ENCODE results near the gene BTNL8. TPM values are rescaled to one million over a fixed set of nuclear protein-coding genes. Genes with fewer than 3 reads are reported as not detected.
"Not testable (repeated sequence)": the region's sequence is repeated elsewhere in the genome, so short reads cannot be mapped to it uniquely, and the experiment has no call there.

BTNL8 gene
- polyA plus RNA-seq, 2 of the 4 experiments (the other 2 are of a cell fraction): not detected

GRCh38 chr5:180889381-180889780 lies 9.6 kb upstream of the BTNL8 start:
- ChIA-PET POLR2A (no interaction called here), CTCF (interaction anchor here (0.7 kb wide), 1 partner anchor 158 kb away, joined by 3 read pairs; no protein-coding TSS in a partner anchor)
- no peak overlapping the region for H3K4me2 ChIP-seq
- ATAC-seq (no peak), FAIRE-seq (no peak), DNase-seq (ENCODE audit: low read depth in 1 of 2, low spot score in 1 of 2) (no peak)
- no peak overlapping the region for H3K27ac ChIP-seq
- 40% methylated on average over 7 of the region's 7 CpGs for WGBS (ENCODE audit: missing lambda C conversion rate)
- TF ChIP-seq EP300 (IDR thresholded peaks at IDR 0.05): no peak
- no peak for TF ChIP-seq POLR2AphosphoS2 (conservative IDR thresholded peaks at IDR 0.05; ENCODE audit: low read length)
- no peak for TF ChIP-seq CEBPB (IDR thresholded peaks at IDR 0.05)
- TF ChIP-seq CBX2 (IDR thresholded peaks at IDR 0.05; ENCODE audit: borderline replicate concordance, low read depth): no peak
- TF ChIP-seq RCOR1 (IDR thresholded peaks at IDR 0.05; ENCODE audit: low read depth, low read length): no peak
- H3K9me3 ChIP-seq: peaks cover 6% of the 10 kb centered on the region; the same call in 2 of the 3 replicates
- H3K4me3 ChIP-seq: no peak overlapping the region
- H3K4me1 ChIP-seq: peaks cover 8% of the 10 kb centered on the region

DNA sequence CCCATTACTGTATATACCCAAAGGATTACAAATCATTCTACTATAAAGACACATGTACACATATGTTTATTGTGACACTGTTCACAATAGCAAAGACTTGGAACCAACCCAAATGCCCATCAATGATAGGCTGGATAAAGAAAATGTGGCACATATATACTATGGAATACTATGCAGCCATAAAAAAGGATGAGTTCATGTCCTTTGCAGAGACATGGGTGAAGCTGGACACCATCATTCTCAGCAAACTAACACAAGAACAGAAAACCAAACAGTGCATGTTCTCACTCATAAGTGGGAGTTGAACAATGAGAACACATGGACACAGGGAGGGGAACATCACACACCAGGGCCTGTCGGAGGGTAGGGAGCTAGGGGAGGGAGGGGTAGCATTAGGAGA lies 3.6 kb upstream of the BTNL8 start:
- FAIRE-seq, POLR2A ChIA-PET: not testable (repeated sequence)

GRCh38 chr5:180900178-180900577 lies 1.2 kb downstream of the BTNL8 start:
- H3K9me3 ChIP-seq: no peaks in the 10 kb centered on the region
- no peak overlapping the region for H3K27ac ChIP-seq
- ATAC-seq: no peak
- H3K4me3 ChIP-seq: no peak overlapping the region
- ChIA-PET POLR2A (no interaction called here), CTCF (interaction anchor here (1.0 to 1.6 kb wide), 2 partner anchors 9 to 31 kb away, joined by 3 to 4 read pairs; no protein-coding TSS in a partner anchor)
- WGBS (ENCODE audit: missing lambda C conversion rate): 44% methylated on average over 5 of the region's 5 CpGs
- TF ChIP-seq HOXA7 (CRISPR knock-in tag; IDR thresholded peaks at IDR 0.05) (no peak), TP53 (CRISPR knock-in tag; IDR thresholded peaks at IDR 0.05) (no peak), KDM1A (IDR thresholded peaks at IDR 0.05; ENCODE audit: low read depth) (no peak), HDAC2 (IDR thresholded peaks at IDR 0.05) (no peak), RARB (CRISPR knock-in tag; IDR thresholded peaks at IDR 0.05) (no peak), NPAS2 (CRISPR knock-in tag; IDR thresholded peaks at IDR 0.05; ENCODE audit: borderline replicate concordance) (no peak)
- FAIRE-seq: no peak
- no peak for DNase-seq (ENCODE audit: low read depth in 1 of 2, low spot score in 1 of 2)
- no peaks in the 10 kb centered on the region for H3K4me1 ChIP-seq
- H3K4me2 ChIP-seq: no peak overlapping the region

More for the DNA sequence above, 3.6 kb upstream of the BTNL8 start:
- H3K4me3 ChIP-seq; DNase-seq (ENCODE audit: low read depth in 1 of 2, low spot score in 1 of 2); H3K4me1 ChIP-seq; H3K4me2 ChIP-seq; CTCF ChIA-PET; ATAC-seq; H3K27ac ChIP-seq: not testable (repeated sequence)
- WGBS (ENCODE audit: missing lambda C conversion rate): 32% methylated on average over 1 of the region's 1 CpG
- peaks cover 14% of the 10 kb centered on the region; the same call in 2 of the 3 replicates for H3K9me3 ChIP-seq

GRCh38 chr5:180901319-180902009 lies 2.5 kb downstream of the BTNL8 start:
- no peak overlapping the region for H3K4me3 ChIP-seq
- H3K9me3 ChIP-seq: no peaks in the 10 kb centered on the region
- no peaks in the 10 kb centered on the region for H3K4me1 ChIP-seq
- CTCF ChIA-PET: no interaction called here
- no peak overlapping the region for H3K27ac ChIP-seq
- POLR2A ChIA-PET: no interaction called here
- no peak for ATAC-seq
- no peak for TF ChIP-seq ZSCAN20 (CRISPR knock-in tag; IDR thresholded peaks at IDR 0.05)
- no peak for TF ChIP-seq MYC (IDR thresholded peaks at IDR 0.05; ENCODE audit: borderline replicate concordance, low read length)
- no peak for TF ChIP-seq HDAC2 (IDR thresholded peaks at IDR 0.05)
- TF ChIP-seq RCOR1 (IDR thresholded peaks at IDR 0.05; ENCODE audit: low read depth, low read length): no peak
- no peak for TF ChIP-seq CBX2 (IDR thresholded peaks at IDR 0.05; ENCODE audit: borderline replicate concordance, low read depth)
- no peak for TF ChIP-seq JUN (IDR thresholded peaks at IDR 0.05)
- TF ChIP-seq POLR2AphosphoS2 (conservative IDR thresholded peaks at IDR 0.05; ENCODE audit: low read length): no peak
- no peak for TF ChIP-seq RAD21 (conservative IDR thresholded peaks at IDR 0.05 in 1 of 2, IDR thresholded peaks at IDR 0.05 in 1 of 2)
- no peak for TF ChIP-seq EHMT2 (IDR thresholded peaks at IDR 0.05; ENCODE audit: low read depth)
- TF ChIP-seq KDM1A (IDR thresholded peaks at IDR 0.05; ENCODE audit: low read depth): no peak
- no peak for TF ChIP-seq HEYL (CRISPR knock-in tag; IDR thresholded peaks at IDR 0.05)
- no peak for TF ChIP-seq POLR2A (IDR thresholded peaks at IDR 0.05; ENCODE audit: low read length)
- no peak for TF ChIP-seq ESRRA (IDR thresholded peaks at IDR 0.05; ENCODE audit: borderline replicate concordance, low read length)
- TF ChIP-seq KDM5A (IDR thresholded peaks at IDR 0.05): no peak
- TF ChIP-seq BHLHE40 (IDR thresholded peaks at IDR 0.05; ENCODE audit: low read depth, low read length): no peak
- no peak for TF ChIP-seq SREBF2 (IDR thresholded peaks at IDR 0.05)
- no peak for TF ChIP-seq ZFP36 (IDR thresholded peaks at IDR 0.05; ENCODE audit: borderline replicate concordance, partially characterized antibody)
- TF ChIP-seq PBX3 (IDR thresholded peaks at IDR 0.05): no peak
- no peak for TF ChIP-seq ZNF302 (CRISPR knock-in tag; IDR thresholded peaks at IDR 0.05)
- FAIRE-seq: no peak
- 52% methylated on average over 7 of the region's 7 CpGs for WGBS (ENCODE audit: missing lambda C conversion rate)
- no peak overlapping the region for H3K4me2 ChIP-seq
- no peak for DNase-seq (ENCODE audit: low read depth in 1 of 2, low spot score in 1 of 2)
